K562 (cell line): ENCODE measurements around the gene NMRAL1. TPM values are rescaled to one million over a fixed set of nuclear protein-coding genes. Genes with fewer than 3 reads are reported as not detected.
A peak's percentile ranks its signal among the peaks of the same experiment; 100 is the strongest.

Experiments used
- ARHGAP35 ChIP-seq: fragments of 450-650 bp; IDR thresholded peaks from 2 replicates; pipeline ENCODE4 v1.6.1; 2018; ENCODE audit not compliant: partially characterized antibody
- DIDO1 ChIP-seq: fragments of 450-650 bp; IDR thresholded peaks from 2 replicates; pipeline ENCODE4 v1.6.1; 2016; ENCODE audit warnings: low read depth, missing biosample characterization, missing genetic modification characterization
- ESRRB ChIP-seq: fragments of 250-450 bp; sonication (Bioruptor Pico); IDR thresholded peaks from 2 replicates; pipeline ENCODE4 v1.5.0; 2020; ENCODE audit warnings: mild to moderate bottlenecking, moderate library complexity, borderline replicate concordance
- GATAD2A ChIP-seq: fragments of 450-650 bp; IDR thresholded peaks from 2 replicates; pipeline ENCODE4 v1.6.1; 2017
- HMGN3 ChIP-seq: IDR thresholded peaks from 2 replicates; pipeline ENCODE4 v1.6.1; 2011; ENCODE audit warnings: borderline replicate concordance, low read depth, mild to moderate bottlenecking, mixed read lengths, low read length; ENCODE audit not compliant: insufficient read length; ENCODE audit errors: extremely low read depth
- HSF4 ChIP-seq: fragments of 250-450 bp; sonication (Bioruptor Pico); IDR thresholded peaks from 2 replicates; pipeline ENCODE4 v2.1.2; 2022; ENCODE audit warnings: mild to moderate bottlenecking, moderate library complexity, borderline replicate concordance
- KLF13 ChIP-seq: fragments of 450-650 bp; IDR thresholded peaks from 2 replicates; pipeline ENCODE4 v1.6.1; 2016; ENCODE audit warnings: missing genetic modification characterization, low read depth, mild to moderate bottlenecking, missing compliant biosample characterization, moderate library complexity, borderline replicate concordance
- NCOA2 ChIP-seq, 2 experiments: fragments of 450-650 bp; IDR thresholded peaks; 2 replicates each; pipeline ENCODE4 v1.6.1; 2018; ENCODE audit warnings: mild to moderate bottlenecking in 2 of 2, moderate library complexity in 1 of 2; ENCODE audit not compliant: partially characterized antibody in 2 of 2
- NONO ChIP-seq, 2 experiments: fragments of 200-400 bp in 1 of 2; fragments of 450-650 bp in 1 of 2; formaldehyde crosslinking in 1 of 2; IDR thresholded peaks; 2 replicates each; pipeline ENCODE4 v1.6.1; 2017; ENCODE audit warnings: low read depth in 2 of 2, mild to moderate bottlenecking in 2 of 2, moderate library complexity in 2 of 2, low read length in 1 of 2
- NR4A1 ChIP-seq, 2 experiments: fragments of 250-450 bp in 1 of 2; fragments of 450-650 bp in 1 of 2; sonication (Bioruptor Pico) in 1 of 2; IDR thresholded peaks; 2 replicates each; pipeline versions ENCODE4 v1.4.0 to v1.6.1; 2016 to 2020; ENCODE audit warnings: mild to moderate bottlenecking in 2 of 2, missing compliant biosample characterization in 1 of 2, missing genetic modification characterization in 1 of 2, moderate library complexity in 1 of 2
- NUFIP1 ChIP-seq: fragments of 450-650 bp; IDR thresholded peaks from 2 replicates; pipeline ENCODE4 v1.6.1; 2018; ENCODE audit not compliant: partially characterized antibody
- PHB2 ChIP-seq: fragments of 450-650 bp; IDR thresholded peaks from 2 replicates; pipeline ENCODE4 v1.6.1; 2017; ENCODE audit warnings: low read depth
- POLR2G ChIP-seq: fragments of 200-400 bp; formaldehyde crosslinking; IDR thresholded peaks from 2 replicates; pipeline ENCODE4 v1.6.1; 2017; ENCODE audit warnings: low read depth, mild to moderate bottlenecking, antibody characterized with exemption, low read length, moderate library complexity
- RAD21 ChIP-seq, 2 experiments: fragments of 250-450 bp in 1 of 2; fragments of 450-650 bp in 1 of 2; sonication (Bioruptor Pico) in 1 of 2; formaldehyde crosslinking in 1 of 2; IDR thresholded peaks in 1 of 2; conservative IDR thresholded peaks in 1 of 2; 2 replicates each; pipeline versions ENCODE4 v1.4.0 to v1.8.0; 2020 to 2022; ENCODE audit warnings: mild to moderate bottlenecking in 2 of 2, moderate library complexity in 1 of 2
- TEAD1 ChIP-seq, 2 experiments: fragments of 450-650 bp in 1 of 2; sonication (generic) in 1 of 2; formaldehyde crosslinking; IDR thresholded peaks; 2 replicates each; pipeline versions ENCODE4 v1.4.0 to v1.8.0; 2020 to 2022; ENCODE audit warnings: mild to moderate bottlenecking in 2 of 2, missing genetic modification reagents in 1 of 2
- ZC3H4 ChIP-seq: sonication (generic); formaldehyde crosslinking; IDR thresholded peaks from 2 replicates; pipeline ENCODE4 v1.9.0; 2021; ENCODE audit warnings: missing genetic modification reagents, borderline replicate concordance
- ZMIZ1 ChIP-seq, 2 experiments: fragments of 150-350 bp in 1 of 2; IDR thresholded peaks; 2 replicates each; pipeline ENCODE4 v1.6.1; 2012 to 2016; ENCODE audit warnings: low read depth in 2 of 2, low read length in 2 of 2, mild to moderate bottlenecking in 1 of 2, moderate library complexity in 1 of 2
- ZNF695 ChIP-seq: fragments of 450-650 bp; formaldehyde crosslinking; IDR thresholded peaks from 2 replicates; pipeline ENCODE4 v1.4.0; 2020; ENCODE audit warnings: mild to moderate bottlenecking, moderate library complexity
- polyA plus RNA-seq, 8 experiments: library from polyadenylated mRNA; depleted of rRNA in 4 of 8; stranded (reverse) in 5 of 8; unstranded in 3 of 8; fragments of >200 nt; fragmentation: Nextera tagmentation in 2 of 8; fragmentation: Illumina TruSeq in 1 of 8; extraction: Ambion mirVana in 2 of 8; extraction: Trizol in 1 of 8; gene quantifications; 2 replicates each; pipeline versions ENCODE4 v1.2.1 to v1.2.3, GENCODE V29; 2011 to 2014; ENCODE audit warnings: inconsistent platforms in 1 of 8, missing spikeins in 1 of 8
- total RNA-seq, 7 experiments: library from RNA; depleted of rRNA in 6 of 7; stranded (reverse); fragments of >200 nt in 6 of 7; fragmentation: Illumina TruSeq in 2 of 7; extraction: Trizol in 2 of 7; gene quantifications; 2 replicates each; pipeline versions ENCODE4 v1.2.1 to v1.2.3, GENCODE V29; 2011 to 2021; ENCODE audit warnings: low replicate concordance in 1 of 7
- TF ChIP-seq, protein P1 (sequence below): sonication (generic); formaldehyde crosslinking; IDR thresholded peaks from 2 replicates; pipeline ENCODE4 v1.8.0; 2022; ENCODE audit warnings: mild to moderate bottlenecking, low read depth, missing genetic modification reagents

Gene NMRAL1
- total and polyA plus RNA-seq, 9 of the 15 experiments (the other 6 are each of a cell fraction or from before 2014, with no cell fraction given) = 6.3 to 116 (median 63.2) TPM

DNA sequence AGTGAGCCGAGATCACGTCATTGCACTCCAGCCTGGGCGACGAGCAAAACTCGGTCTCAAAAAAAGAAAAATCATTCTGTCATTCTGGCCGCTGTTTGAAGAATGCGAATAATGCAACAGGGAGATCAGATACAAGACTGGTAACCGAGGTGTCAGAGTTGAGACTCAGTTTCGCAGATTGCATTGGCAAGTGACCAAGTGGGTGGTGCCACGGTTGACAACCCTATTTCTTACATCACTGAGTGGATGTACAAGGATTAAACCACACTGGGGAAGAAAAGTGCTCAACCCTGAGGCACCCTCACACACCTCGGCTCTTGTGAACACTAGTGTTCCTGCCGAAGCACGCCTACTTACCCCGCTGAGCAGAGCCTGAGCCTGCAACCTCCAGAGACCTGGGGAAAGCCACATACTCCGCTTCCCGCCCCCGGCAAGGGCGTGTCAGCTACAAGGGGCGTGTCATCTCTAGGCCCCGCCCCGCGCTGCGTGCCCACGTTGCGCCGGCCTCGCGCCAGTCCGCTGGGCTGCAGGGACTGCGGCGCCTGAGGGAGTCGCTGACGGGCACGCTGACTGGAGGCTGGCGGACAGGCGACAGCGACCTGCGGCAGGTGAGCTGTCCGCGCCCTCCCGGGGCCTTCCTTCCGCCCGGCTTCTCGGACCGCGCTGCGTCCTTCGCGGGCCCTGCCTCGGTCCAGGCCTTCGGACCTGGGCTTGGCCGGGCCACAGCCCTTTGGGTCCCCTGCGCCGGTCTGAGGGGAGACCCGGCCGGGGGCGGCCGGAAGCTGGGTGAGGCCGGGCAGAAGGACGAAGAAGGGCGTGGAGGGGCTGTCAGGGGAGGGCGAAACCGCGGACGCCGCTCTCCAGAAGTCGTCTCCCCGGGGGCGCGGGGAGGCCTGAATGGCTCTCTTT lies 1.7 kb upstream of the NMRAL1 start, which contains the start of gene HMOX2 (continued):
- TF ChIP-seq ZMIZ1 (IDR thresholded peaks at IDR 0.05; ENCODE audit: low read depth in 2 of 2, low read length in 2 of 2) (peak in 1 of 2 experiments; percentile 47; a peak in 1 of 4 replicates), RAD21 (CRISPR knock-in tag; conservative IDR thresholded peaks at IDR 0.05 in 1 of 2, IDR thresholded peaks at IDR 0.05 in 1 of 2) (peak in 1 of 2 experiments; percentile 34; a peak in 2 of 4 replicates), POLR2G (peak; percentile 98), DIDO1 (no peak), HMGN3 (peak; percentile 89), NR4A1 (CRISPR knock-in tag; IDR thresholded peaks at IDR 0.05) (0 out of 2 replicates have a peak, but pooled peaks have one; percentile 29), NR4A1 (tag; IDR thresholded peaks at IDR 0.05) (no peak), NUFIP1 (no peak), KLF13 (tag) (no peak), NONO (IDR thresholded peaks at IDR 0.05; ENCODE audit: low read depth in 2 of 2, low read length in 1 of 2) (peak in 1 of 2 experiments; percentile 82; a peak in 2 of 4 replicates), NCOA2 (IDR thresholded peaks at IDR 0.05; ENCODE audit: partially characterized antibody in 2 of 2) (no peak), ZNF695 (CRISPR knock-in tag) (no peak), PHB2 (0 out of 2 replicates have a peak, but pooled peaks have one; percentile 28), ZC3H4 (CRISPR knock-in tag) (no peak), HSF4 (CRISPR knock-in tag) (no peak), GATAD2A (peak; percentile 56; the same call in 1 of the 2 replicates), ARHGAP35 (peak; percentile 45), TEAD1 (CRISPR knock-in tag; IDR thresholded peaks at IDR 0.05) (peak in 1 of 2 experiments; percentile 79; a peak in 1 of 4 replicates), ESRRB (CRISPR knock-in tag) (no peak)
- TF ChIP-seq, protein P1, sequence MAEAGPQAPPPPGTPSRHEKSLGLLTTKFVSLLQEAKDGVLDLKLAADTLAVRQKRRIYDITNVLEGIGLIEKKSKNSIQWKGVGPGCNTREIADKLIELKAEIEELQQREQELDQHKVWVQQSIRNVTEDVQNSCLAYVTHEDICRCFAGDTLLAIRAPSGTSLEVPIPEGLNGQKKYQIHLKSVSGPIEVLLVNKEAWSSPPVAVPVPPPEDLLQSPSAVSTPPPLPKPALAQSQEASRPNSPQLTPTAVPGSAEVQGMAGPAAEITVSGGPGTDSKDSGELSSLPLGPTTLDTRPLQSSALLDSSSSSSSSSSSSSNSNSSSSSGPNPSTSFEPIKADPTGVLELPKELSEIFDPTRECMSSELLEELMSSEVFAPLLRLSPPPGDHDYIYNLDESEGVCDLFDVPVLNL (CRISPR knock-in tag) = peak; percentile 80; the same call in 1 of the 2 replicates
